ENCODE results near the gene ITGB1BP1. TPM values are rescaled to one million over a fixed set of nuclear protein-coding genes. Genes with fewer than 3 reads are reported as not detected.

The ITGB1BP1 gene
- total RNA-seq, 4 donors from 2014 or later: 14.3 to 39.1 (median 32.6) TPM

GRCh38 chr2:9359463-9359862 is 63.9 kb downstream of the ITGB1BP1 start:
- Histone ChIP-seq H3K27me3 (no peaks in the 10 kb centered on the region), H3K36me3 (peaks cover 0 to 85% (median 0%) of the 10 kb centered on the region in 3 donors), H3K4me1 (no peaks in the 10 kb centered on the region), H3K27ac (no peak overlapping the region), H3K9me3 (no peaks in the 10 kb centered on the region), H3K4me3 (no peak overlapping the region)
- WGBS, 2 donors: 86 to 89% methylated on average over 4 of the region's 4 CpGs
- no peak for TF ChIP-seq POLR2A (IDR thresholded peaks at IDR 0.05)
- TF ChIP-seq, protein P1, sequence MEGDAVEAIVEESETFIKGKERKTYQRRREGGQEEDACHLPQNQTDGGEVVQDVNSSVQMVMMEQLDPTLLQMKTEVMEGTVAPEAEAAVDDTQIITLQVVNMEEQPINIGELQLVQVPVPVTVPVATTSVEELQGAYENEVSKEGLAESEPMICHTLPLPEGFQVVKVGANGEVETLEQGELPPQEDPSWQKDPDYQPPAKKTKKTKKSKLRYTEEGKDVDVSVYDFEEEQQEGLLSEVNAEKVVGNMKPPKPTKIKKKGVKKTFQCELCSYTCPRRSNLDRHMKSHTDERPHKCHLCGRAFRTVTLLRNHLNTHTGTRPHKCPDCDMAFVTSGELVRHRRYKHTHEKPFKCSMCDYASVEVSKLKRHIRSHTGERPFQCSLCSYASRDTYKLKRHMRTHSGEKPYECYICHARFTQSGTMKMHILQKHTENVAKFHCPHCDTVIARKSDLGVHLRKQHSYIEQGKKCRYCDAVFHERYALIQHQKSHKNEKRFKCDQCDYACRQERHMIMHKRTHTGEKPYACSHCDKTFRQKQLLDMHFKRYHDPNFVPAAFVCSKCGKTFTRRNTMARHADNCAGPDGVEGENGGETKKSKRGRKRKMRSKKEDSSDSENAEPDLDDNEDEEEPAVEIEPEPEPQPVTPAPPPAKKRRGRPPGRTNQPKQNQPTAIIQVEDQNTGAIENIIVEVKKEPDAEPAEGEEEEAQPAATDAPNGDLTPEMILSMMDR (IDR thresholded peaks at IDR 0.05): no peak
- no peak for DNase-seq
- intact Hi-C loops (cut with DNase I): no loop called here

- 53 to 76% methylated on average over 1 of the region's 1 CpG for WGBS, 2 donors
- no peaks in the 10 kb centered on the region for H3K27me3 ChIP-seq
- no peak for DNase-seq
- H3K36me3 ChIP-seq: peaks cover 0 to 91% (median 0%) of the 10 kb centered on the region in 3 donors
- H3K27ac ChIP-seq: no peak overlapping the region
- TF ChIP-seq, protein P1 (IDR thresholded peaks at IDR 0.05): no peak
- no peak for TF ChIP-seq POLR2A (IDR thresholded peaks at IDR 0.05)
- H3K9me3 ChIP-seq: no peaks in the 10 kb centered on the region
- no peak overlapping the region for H3K4me3 ChIP-seq
- no peaks in the 10 kb centered on the region for H3K4me1 ChIP-seq
- intact Hi-C loops (cut with DNase I): no loop called here
Observed at GRCh38 chr2:9358846-9359245, 64.5 kb downstream of the ITGB1BP1 start.

DNA sequence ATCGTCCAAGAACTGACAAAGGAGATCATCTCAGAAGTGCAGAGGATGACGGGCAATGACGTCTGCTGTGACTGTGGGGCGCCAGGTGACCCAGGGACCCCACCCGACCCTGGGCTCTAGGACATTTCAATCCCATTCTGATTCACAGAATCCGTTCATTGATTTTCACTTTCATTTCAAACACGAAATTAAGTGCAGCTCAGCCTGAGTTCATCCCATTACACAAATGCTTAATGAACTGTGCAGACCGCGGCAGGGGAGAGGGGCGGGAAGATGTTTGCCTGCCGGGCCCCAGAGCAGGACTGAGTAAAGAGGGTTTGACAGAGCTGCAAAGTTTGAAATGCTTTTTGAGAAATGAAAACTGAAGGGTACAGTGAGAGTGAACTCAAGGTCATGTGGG is 67.1 kb downstream of the ITGB1BP1 start:
- TF ChIP-seq, protein P1 (IDR thresholded peaks at IDR 0.05): no peak
- TF ChIP-seq POLR2A (IDR thresholded peaks at IDR 0.05): no peak
- DNase-seq: no peak
- Histone ChIP-seq H3K36me3 (peaks cover 0 to 94% (median 0%) of the 10 kb centered on the region in 3 donors), H3K27me3 (no peaks in the 10 kb centered on the region), H3K9me3 (no peaks in the 10 kb centered on the region), H3K4me1 (no peaks in the 10 kb centered on the region), H3K4me3 (no peak overlapping the region), H3K27ac (no peak overlapping the region)
- intact Hi-C loops (cut with DNase I): no loop called here
- 71 to 75% methylated on average over 8 to 11 of the region's 11 CpGs for WGBS, 2 donors

DNA sequence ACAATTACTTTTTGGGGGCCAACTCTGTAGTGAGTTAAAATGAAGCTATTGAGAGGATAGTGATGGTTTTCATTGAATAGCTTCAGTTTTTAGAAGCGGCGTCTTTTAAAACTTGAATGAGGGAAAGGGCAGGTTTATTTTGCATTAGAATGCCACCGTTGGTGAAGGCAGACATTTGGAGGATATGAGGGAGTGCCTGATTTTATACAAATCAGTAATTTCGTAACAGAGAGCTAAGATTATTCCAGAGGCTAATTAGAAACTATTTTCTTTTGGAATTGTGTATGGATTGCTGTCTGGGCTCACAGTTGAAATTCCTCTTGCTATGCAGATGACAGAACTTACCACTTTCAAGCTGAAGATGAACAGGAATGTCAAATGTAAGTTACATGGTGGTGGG is 67.6 kb downstream of the ITGB1BP1 start:
- 77 to 78% methylated on average over 4 of the region's 4 CpGs for WGBS, 2 donors
- no peak for TF ChIP-seq POLR2A (IDR thresholded peaks at IDR 0.05)
- TF ChIP-seq, protein P1 (IDR thresholded peaks at IDR 0.05): no peak
- Histone ChIP-seq H3K9me3 (no peaks in the 10 kb centered on the region), H3K27me3 (no peaks in the 10 kb centered on the region), H3K4me3 (no peak overlapping the region), H3K36me3 (peaks cover 0 to 94% (median 0%) of the 10 kb centered on the region in 3 donors), H3K27ac (no peak overlapping the region), H3K4me1 (no peaks in the 10 kb centered on the region)
- no peak for DNase-seq
- intact Hi-C loops (cut with DNase I): no loop called here

DNA sequence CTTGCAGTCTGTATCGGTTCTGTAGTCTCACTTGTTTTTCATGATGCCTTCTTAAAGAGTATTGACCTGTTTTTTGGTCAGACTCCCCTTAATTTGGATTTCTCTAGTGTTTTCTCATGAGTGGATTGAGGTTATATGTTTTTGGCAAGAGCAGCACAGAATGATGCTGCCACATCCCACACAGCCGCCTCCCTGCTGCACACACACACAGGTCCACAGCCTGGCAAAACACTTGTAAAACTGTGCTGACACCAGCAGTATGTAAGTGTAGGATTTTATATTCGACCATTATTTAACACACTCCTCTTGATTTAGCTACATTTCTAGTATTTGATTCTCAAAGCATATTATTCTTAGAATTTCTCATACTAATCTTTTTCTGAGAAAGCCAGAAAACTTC is 68.1 kb downstream of the ITGB1BP1 start:
- 84 to 93% methylated on average over 3 of the region's 3 CpGs for WGBS, 2 donors
- Histone ChIP-seq H3K9me3 (no peaks in the 10 kb centered on the region), H3K4me3 (no peak overlapping the region), H3K27me3 (no peaks in the 10 kb centered on the region), H3K27ac (no peak overlapping the region), H3K36me3 (peaks cover 0 to 95% (median 0%) of the 10 kb centered on the region in 3 donors), H3K4me1 (no peaks in the 10 kb centered on the region)
- TF ChIP-seq, protein P1 (IDR thresholded peaks at IDR 0.05): no peak
- TF ChIP-seq POLR2A (IDR thresholded peaks at IDR 0.05): no peak
- intact Hi-C loops (cut with DNase I): no loop called here
- no peak for DNase-seq
